Non-pigmented ciliary epithelial cell (primary cell): ENCODE results near the gene ATG9B.
"Not testable (repeated sequence)": the region's sequence is repeated elsewhere in the genome, so short reads cannot be mapped to it uniquely, and the experiment has no call there.

ENCODE experiments used
- DNase-seq: peaks from one replicate; pipeline ENCODE4 v3.0.0-alpha.2; 2010; ENCODE audit warnings: low read depth

The ATG9B gene

DNA sequence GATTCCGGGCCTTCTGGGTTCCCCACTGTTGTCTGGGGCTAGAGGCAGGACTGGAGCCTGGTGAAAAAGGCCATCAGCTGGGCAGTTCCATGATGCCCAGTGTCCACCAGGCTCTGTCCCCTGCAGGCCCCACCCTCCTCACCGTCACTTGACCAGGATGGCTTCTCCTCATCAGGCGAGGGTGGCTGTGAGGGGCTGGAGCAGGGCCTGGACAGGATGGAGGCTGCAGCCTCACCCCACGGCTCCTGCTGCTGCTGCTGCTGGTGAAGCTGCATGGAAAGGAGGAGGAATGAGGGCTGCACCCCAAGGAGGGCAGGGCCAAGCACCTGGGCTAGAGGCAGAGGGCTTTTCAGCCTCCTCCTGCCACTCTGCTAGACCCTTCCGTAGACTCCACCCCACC is 8.3 kb downstream of the ATG9B start:
- DNase-seq = no peak

DNA sequence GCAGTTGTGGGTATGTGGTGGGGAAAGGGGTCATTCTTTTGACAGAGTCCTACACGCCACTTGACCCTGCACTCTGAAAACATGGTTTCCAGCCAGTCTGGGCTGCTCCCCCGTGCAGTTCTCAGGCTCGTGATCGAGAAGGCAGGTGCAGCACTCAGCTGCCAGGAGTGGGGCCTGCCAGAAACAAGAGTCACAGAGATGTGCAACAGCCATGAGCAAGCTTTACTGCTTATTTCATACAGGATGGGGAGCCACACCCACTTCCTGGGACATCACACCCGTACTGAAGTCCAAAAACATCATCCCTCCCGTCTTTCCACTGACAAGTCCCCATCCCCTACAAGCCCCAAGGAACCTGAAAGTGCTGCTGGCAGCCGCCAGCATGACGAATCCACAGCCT is 9.3 kb downstream of the ATG9B start:
- no peak for DNase-seq

DNA sequence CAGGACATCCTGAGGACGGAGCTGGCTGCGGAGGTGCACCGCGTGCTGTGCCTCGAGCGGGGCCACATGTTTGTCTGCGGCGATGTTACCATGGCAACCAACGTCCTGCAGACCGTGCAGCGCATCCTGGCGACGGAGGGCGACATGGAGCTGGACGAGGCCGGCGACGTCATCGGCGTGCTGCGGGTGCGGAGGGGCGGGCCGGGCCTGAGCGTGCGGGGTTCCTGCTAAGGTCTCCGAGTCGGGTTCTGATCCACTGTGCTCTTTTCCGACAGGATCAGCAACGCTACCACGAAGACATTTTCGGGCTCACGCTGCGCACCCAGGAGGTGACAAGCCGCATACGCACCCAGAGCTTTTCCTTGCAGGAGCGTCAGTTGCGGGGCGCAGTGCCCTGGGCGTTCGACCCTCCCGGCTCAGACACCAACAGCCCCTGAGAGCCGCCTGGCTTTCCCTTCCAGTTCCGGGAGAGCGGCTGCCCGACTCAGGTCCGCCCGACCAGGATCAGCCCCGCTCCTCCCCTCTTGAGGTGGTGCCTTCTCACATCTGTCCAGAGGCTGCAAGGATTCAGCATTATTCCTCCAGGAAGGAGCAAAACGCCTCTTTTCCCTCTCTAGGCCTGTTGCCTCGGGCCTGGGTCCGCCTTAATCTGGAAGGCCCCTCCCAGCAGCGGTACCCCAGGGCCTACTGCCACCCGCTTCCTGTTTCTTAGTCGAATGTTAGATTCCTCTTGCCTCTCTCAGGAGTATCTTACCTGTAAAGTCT is 10.4 kb downstream of the ATG9B start:
- no peak for DNase-seq

DNA sequence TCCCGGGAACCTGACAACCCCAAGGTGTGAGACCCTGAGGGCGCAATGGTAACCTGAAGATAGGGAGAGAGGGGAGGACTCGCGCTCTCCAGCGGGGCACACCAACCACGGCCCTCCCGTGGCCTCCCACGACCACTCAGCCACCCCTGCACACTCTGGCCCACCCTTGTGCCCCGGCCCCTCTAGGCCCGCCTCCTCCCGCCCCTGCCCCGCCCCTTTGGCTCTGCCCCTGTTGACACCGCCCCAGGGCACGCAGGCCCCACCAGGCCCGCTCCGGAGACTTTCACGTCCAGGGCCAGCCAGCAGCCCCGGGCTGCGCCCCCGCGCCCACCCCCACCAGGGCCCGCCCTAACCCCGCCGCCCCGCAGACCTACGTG is 10.9 kb downstream of the ATG9B start:
- no peak for DNase-seq

DNA sequence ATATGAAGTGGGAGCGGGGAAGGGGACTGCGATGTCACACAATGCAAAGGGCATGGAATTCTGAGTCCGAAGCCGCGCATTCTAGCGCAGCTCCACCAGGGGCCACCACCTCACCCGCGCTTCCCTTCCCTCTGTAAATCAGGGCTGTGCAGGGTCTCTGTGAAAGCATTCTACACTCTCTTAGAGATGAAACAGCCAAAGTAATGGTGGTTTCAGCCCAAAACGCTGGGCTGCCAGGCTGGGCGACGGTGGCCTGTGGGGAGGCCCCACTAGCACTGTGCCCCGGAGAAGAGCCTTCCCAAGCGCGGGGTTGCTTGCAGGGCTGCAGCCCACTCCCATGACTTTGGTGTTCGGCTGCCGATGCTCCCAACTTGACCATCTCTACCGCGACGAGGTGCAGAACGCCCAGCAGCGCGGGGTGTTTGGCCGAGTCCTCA is 11.4 kb downstream of the ATG9B start:
- no peak for DNase-seq

DNA sequence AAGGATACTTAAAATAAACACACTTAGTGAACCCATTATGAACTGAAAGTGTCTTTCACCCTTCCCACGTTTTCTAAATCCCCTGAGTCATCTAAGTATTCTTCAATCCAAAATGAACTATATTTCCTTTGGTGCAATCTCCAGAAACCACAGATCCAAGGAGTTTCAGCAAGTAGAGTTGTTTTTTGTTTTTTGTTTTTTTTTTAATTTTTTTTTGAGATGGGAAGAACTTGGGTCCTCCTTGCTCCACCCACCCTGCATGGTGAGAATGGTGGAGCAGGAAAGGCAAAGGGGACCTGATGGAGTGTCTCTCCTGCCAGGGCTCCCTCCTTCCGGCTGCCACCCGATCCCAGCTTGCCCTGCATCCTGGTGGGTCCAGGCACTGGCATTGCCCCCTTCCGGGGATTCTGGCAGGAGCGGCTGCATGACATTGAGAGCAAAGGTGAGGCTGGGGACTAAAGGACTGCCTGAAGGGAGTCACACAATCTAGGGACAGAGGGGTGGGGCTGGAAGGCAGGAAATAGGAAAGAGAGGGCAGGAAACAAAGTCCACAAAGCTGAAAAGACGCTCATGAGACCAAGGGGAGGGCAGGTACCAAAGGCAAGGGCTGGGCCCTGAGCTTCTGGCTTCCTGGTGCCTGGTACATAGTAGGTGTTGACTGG is 12.1 kb downstream of the ATG9B start:
- no peak for DNase-seq

DNA sequence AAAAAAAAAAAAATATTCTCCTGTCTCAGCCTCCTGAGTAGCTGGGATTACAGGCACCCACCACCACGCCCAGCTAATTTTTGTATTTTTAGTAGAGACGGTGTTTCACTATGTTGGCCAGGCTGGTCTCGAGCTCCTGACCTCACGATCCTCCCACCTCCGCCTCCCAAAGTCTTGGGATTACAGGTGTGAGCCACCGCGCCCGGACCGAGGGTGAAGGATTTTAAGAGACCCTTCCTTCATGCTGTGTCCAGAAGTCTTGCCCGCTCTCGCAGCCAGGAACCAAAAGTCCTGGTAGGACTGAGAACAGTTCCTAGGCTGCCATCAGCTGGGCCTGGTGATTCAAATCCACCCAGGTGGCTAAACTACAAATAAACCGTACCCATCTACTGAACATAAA is 12.7 kb downstream of the ATG9B start:
- DNase-seq = not testable (repeated sequence)

DNA sequence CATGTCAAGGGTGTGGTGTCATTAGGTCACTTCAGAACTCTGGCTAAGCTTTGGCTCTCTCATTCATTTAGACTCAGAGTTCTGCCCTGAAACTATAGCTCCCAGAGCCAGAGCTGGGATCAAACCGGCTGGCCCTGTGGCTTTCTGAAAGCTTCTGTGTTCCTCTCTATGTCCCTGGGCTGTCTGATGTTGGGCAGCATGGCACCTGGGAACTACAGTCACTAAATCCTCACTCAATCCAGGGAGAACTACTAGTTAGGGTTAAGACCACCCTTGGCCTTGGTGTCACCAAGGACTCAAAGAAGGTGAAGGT is 13.2 kb downstream of the ATG9B start:
- no peak for DNase-seq

DNA sequence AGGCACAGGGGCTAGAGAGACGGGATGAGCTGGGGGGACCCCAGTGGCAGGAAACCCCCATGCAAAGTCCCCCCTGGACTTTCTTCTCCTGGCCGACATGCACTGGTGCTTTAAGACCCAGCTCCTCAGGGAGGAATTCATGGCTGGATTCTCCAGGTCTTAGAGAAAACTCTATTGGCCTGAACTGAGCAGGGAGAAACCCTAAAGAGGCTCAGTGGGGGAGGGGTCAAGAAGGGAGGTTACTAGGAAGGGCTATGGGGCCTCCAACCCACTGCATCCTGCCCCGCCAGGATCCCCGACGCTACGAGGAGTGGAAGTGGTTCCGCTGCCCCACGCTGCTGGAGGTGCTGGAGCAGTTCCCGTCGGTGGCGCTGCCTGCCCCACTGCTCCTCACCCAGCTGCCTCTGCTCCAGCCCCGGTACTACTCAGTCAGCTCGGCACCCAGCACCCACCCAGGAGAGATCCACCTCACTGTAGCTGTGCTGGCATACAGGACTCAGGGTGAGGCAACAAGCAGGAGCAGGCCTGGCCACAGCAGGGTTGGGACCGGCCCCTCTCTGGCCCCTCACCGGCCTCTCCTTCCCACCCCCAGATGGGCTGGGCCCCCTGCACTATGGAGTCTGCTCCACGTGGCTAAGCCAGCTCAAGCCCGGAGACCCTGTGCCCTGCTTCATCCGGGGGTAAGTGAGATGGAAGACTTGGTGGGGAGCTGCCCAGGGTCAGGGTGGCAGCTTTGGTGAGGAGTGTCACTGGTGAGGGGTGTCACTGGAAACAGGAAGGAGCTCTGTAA is 13.8 kb downstream of the ATG9B start:
- no peak for DNase-seq

DNA sequence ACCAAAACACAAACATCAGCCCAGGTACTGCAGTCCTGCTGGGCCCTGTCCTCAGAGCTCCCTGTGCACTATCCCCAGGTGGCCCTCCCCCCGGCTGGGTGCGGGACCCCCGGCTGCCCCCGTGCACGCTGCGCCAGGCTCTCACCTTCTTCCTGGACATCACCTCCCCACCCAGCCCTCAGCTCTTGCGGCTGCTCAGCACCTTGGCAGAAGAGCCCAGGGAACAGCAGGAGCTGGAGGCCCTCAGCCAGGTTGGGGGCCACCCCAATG is 14.3 kb downstream of the ATG9B start:
- no peak for DNase-seq

DNA sequence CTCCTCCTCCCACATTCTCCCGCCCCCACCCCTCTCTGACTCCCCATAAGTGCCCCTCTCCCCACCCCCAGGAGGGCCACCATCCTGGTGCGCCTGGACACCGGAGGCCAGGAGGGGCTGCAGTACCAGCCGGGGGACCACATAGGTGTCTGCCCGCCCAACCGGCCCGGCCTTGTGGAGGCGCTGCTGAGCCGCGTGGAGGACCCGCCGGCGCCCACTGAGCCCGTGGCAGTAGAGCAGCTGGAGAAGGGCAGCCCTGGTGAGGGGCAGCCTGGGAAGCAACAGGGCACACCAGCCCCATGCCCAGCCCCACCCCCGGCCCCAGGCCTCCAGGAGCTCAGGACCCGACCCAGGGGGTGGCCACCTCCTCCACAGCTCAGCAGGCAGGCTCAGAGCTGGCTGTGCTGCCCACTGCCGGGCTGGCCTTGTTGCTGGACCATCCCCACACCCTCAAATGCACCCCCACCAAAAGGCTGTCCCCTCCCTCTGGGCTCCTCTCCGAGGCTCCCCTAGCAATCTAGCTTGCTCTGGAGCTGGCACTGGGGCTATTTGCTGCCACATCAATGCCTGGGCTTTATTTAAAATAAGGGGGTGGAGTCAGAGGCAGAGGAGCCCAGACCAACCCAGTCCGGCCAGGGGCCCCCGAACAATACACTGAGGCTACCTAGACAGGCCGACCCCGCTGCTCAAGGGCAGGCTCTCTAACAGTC is 14.8 kb downstream of the ATG9B start:
- DNase-seq = no peak

DNA sequence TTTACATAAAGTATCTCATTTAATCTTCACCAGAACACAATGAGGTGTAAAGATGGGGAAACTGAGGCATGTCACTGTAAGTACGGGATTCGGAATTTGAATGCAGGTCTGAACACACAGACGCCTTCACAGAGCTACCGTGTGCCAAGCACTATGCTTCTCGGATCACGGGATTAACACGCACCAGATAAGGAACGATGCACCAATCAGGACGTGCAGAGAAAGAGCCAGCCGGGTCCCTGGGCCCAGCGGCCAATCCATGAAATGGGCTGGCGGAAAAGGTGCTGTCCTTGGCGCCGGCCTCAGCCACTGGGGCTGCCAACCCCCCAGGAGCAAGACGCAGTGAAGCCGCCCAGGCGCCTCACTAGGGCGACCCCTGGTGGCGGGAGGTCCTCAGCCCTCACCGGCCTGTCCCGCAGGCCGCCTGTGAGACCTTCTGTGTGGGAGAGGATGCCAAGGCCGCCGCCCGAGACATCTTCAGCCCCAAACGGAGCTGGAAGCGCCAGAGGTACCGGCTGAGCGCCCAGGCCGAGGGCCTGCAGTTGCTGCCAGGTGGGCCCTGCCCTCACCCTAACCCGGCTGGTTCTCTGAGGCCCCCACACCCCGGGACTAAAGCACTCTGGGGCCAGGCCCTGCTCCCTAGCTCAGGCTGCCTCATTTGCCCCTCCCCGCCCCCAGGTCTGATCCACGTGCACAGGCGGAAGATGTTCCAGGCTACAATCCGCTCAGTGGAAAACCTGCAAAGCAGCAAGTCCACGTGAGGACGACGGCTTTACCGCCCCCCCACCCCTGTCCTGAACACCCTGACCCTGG is 15.6 kb downstream of the ATG9B start:
- no peak for DNase-seq

DNA sequence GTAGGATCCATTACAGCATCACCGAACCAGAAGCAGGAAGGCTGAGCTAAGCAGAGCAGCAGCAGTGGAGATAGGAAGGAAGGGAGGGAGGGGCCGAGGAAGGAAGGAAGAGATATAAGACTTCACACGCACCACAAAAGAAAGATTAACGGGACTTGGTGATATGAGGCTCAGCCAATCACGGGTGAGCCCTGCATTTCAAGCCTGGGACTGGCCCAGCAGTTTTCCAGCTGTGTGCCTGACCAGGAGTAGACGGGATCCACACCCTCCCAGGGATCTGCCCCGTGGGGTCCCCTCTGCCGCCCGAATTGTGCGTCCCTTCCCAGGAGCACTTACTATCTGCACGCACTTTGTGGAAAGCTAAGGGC is 16.2 kb downstream of the ATG9B start:
- no peak for DNase-seq

DNA sequence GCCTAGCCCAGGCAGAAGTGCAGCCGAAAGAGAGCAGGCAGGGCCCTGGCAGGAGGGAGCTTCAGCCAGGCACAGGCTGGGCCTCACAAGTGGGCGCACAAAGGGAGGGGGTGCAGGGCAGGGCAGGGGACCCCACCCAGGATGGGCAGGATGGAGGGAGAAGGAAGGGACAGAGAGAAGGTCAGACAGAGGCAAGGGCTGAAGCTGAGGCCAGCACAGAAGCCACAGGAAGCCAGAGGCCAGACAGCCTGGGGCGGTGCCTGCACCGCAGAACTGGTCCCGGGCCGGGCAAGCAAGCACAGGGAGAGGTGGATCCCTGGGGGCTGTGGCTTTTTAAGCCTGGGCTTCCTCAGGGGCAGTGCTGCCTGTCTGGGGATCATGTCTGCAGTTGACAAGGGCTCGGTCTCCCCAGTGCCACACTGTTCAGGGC is 16.8 kb downstream of the ATG9B start:
- DNase-seq = no peak

DNA sequence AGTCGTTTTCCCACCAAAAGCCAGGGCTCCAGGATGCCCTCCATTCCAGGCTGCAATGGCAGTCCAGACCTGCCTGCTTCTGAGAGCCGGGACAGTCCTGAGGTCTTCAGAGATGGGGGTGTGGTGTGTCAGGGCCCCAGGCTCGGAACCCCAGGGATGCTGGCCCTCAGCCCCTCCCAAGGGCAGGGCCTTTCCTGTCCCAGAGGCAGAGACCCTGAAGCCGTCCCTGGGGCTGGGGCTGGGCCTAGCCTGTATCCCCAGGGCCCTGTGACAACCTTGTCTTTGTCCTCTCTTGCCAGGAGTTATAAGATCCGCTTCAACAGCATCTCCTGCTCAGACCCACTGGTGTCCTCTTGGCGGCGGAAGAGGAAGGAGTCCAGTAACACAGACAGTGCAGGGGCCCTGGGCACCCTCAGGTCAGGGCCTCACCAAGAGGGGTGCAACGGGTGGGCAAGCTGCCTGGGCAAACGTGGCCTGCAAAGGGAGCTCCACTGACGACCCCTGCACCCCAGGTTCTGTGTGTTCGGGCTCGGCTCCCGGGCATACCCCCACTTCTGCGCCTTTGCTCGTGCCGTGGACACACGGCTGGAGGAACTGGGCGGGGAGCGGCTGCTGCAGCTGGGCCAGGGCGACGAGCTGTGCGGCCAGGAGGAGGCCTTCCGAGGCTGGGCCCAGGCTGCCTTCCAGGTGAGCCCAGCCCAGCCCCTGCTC is 17.5 kb downstream of the ATG9B start:
- no peak for DNase-seq

DNA sequence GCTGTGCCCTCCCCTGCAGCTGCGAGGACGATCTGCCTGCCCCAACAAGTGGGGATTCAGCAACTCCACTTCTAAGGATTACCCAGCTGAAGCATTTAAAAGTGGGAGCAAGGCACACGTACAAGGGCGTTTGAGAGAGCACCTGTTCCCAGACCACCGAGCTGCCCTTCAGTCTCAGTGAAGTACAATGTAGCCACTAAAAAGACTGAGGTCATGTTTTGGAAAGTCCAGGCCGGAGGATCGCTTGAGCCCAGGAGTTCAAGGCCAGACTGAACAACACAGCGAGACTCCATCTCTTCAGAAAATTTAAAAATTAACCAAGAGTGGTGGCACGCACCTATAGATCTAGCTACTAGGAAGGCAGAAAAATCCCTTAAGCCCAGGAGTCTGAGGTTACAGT is 18.7 kb downstream of the ATG9B start:
- DNase-seq = no peak

DNA sequence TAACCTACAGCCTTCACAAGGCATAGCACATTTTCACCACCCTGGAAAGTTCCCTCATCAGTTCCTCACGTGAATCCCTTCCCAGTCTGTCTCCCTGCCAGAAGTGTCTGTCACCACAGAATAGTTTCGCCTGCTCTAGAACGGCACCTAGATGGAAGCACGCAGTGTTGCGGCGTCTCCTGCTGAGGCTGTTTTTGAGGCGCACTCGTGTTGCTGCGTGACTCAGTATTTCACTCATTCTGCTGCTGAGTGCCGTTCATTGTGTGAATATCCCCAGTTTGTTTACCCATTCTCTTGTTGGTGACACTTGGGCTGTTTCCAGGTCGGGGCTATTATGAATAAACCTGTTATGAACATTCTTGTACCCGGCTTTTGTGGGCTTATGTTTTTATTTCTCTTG is 20.7 kb downstream of the ATG9B start:
- no peak for DNase-seq

DNA sequence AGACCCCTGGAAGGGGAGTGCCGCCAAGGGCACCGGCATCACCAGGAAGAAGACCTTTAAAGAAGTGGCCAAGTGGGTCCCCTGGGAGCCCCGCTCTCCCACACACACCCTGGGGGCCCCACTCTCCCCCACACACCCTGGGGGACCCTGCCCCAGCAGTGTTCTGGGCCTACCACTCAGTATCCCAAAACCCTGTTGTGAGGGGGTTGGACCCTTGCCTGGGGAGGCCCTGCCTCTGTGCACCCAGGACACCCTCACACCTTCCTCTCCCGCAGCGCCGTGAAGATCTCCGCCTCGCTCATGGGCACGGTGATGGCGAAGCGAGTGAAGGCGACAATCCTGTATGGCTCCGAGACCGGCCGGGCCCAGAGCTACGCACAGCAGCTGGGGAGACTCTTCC is 22.7 kb downstream of the ATG9B start:
- no peak for DNase-seq

DNA sequence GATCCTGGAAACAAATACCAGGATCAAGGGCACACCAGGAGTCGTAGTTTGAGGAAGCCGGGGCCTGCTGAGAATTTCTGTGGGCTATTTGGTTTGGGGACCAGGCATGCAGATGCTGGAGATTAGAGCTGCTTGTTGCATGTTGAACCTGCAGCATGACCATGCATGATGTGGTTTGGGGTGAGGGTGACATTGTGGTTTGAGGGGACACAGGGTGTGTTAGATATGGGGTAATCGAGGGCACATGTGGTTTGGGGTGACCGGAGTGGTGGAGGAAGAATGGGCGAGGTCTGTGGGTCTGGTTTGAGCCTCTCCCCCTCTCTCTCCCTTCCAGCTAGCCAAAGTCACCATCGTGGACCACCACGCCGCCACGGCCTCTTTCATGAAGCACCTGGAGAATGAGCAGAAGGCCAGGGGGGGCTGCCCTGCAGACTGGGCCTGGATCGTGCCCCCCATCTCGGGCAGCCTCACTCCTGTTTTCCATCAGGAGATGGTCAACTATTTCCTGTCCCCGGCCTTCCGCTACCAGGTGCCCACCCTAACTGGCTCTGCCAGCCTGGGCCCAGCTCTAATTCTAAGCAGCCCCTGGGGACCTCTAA is 23.3 kb downstream of the ATG9B start:
- no peak for DNase-seq

DNA sequence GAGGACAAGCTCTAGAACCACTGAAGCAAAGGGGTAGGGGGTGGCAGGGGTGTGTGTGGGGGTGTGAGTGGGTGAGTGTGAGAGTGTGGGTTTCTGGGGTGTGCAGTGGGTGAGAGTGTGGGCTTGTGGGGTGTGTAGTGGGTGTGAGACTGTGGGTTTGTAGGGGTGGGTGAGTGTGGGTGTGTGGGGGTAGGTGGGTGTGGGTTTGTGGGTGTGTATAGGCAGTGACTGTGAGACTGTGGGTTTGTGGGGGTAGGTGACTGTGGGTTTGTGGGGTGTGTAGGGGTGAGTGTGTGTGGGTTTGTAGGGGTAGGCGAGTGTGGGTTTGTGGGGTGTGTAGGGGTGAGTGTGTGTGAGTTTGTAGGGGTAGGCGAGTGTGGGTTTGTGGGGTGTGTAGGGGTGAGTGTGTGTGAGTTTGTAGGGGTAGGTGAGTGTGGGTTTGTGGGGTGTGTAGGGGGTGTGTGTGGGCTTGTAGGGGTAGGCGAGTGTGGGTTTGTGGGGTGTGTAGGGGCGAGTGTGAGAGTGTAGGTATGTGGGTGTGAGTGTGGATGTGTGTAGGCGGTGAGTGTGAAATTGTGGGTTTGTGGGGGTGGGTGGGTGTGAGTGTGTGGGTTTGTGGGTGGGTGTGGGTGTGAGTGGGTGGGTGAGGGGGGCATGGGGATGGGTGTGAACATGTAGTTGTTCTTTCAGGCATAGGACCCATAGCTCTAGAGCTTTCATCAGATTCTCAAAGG is 24.6 kb downstream of the ATG9B start:
- DNase-seq = no peak
